ENCODE results near the gene BTBD9.
A peak's percentile ranks its signal among the peaks of the same experiment; 100 is the strongest.

The BTBD9 gene

DNA sequence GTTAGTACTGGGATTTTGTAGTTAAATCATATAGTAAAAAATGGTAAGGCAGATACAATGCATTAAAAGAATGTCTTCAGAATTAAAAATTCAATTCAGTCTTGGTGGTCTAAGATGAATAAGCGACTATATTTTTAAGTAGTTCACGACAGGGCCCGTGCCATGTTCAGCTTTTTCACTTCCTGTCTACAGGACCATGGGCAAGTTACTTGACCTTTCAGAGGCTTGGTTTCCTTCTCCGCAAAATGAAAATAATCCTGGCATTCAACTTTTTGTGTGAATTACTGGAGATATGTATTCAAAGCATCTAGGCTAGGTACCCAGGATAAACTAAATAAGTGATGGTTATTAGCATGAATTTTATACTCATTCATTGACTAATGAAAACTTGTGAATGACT is 216.0 kb downstream of the BTBD9 start:
- DNase-seq = no peak

DNA sequence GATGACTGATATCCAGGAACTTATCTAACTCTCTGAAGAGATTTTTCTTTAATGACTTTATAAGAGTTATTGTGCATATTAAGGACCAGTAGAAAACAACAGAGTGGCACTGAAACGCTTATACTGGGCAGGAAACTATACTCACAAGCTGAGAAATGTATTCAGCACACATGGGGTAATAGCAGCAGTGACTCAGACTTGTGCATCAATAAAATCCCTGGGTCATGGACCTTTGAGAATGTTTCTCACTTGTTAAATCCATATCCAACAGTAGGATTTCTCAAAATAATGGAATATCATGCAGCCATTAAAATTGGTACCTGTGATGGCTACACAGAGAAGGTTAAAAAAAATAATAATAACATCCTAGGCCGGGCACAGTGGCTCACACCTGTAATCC is 219.5 kb downstream of the BTBD9 start:
- no peak for DNase-seq

DNA sequence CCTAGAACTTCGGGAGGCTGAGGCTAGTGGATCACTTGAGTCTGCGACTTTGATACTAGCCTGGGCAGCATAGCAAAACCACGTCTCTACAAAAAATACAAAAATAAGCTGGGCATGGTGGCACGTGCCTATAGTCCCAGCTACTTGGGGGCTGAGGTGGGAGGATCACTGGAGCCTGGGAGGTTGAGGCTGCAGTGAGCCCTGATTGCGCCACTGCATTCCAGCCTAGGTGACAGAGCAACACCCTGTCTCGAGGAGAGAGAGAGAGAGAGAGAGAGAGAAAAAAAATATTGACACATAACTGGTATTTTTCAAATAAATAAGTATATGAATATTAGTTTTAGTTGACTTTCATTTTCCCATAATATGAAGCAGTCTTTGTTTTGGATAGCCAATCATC is 222.2 kb downstream of the BTBD9 start:
- no peak for DNase-seq

DNA sequence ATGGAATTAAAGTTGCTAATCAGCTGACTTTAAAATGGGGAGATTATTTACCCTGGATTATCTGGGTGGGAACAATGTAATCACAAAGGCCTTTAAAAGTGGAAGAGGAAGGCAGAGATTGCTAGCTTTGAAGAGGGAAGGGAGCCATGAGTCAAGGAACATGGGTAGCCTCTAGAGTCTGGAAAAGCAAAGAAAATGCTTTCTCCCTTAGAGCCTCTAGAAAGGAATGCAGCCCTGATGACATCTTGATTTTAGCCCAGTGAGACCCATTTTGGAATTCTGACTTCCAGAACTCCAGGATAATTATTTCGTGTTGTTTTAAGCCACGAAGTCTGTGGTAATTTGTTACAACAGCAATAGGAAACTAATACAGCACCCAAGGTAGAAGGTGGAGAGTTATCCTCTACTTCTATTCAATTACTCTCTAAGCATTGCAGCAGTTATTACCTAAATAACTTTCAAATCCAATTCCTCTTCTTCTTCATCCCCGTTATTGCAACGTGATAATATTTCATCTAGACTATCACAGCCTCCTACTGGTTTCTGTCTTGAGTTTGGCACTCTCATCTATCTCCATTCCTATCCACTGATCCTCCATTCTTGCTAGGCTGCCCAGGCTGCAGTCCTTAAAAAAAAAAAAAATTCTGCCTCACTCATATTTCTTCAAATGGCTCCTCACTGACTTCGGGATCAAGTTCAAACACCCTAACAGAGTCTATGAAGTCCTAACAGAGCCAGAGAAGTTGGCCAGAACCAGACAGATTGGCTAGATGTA is 224.3 kb downstream of the BTBD9 start:
- no peak for DNase-seq

DNA sequence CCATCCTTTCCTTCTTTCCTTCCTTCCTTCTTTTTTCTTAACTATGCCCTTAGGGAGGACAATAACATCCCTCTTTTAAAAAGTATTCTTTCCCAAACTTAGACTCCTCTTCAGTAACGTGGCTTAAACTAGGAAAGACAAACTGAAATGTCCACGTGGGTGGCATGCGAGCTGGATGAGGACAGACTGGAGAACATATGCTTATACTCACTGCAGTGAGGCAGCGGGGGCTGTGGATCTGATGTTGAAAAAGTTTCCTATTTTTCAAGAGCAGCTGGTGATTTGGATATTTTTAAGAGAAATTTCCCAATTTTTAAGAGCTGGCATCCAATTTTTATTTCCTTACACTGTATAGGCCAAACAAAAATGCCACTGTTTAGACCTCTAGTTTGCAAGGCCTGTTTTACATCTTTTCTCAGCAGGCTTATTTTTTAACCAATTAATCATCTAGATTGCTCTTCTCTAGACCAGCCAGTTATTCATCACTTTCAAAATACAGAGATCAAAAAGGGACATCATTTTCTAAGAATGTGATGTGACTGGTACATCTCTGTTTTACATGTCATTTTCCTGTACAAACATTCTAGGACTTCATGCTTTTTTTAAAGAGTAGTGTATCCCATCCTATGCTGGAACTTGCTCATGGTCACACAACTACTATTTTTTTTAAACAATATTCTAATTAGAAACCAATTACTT is 226.5 kb downstream of the BTBD9 start:
- peak; percentile 72 to 78 for DNase-seq

GRCh38 chr6:38407192-38407591 is 232.5 kb downstream of the BTBD9 start:
- no peak for DNase-seq

- no peak for DNase-seq
Observed at GRCh38 chr6:38406096-38406495, 233.6 kb downstream of the BTBD9 start.

DNA sequence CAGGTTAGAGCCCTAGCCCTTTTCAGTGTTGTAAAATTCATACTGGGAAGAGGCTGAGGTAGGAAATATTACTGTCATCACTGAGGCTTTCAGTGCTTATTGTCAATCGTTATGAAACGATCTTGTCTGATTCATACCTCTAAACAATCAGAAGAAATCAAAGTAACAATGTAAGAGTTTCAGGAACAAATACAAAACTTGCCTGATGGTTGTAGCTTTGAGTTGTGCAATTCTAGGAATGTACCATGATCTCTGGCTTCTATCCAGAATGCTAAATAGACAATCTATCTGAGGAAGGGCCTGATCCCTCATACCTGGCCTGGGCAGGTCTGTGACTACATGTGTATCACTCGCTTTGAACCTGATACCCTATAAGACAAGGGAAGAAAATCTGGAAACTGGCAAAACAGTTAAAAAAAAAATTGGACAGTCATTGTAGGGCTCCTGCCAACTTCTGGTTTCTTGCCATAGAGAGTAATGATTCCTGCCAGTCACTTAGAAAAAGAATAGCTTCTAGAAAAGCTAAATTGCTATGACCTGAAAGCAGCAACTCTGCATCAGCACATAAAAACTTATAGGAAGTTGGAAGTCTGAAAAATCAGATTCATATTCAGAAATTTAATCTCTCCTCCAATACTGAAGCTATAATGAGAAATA is 234.7 kb downstream of the BTBD9 start:
- no peak for DNase-seq

DNA sequence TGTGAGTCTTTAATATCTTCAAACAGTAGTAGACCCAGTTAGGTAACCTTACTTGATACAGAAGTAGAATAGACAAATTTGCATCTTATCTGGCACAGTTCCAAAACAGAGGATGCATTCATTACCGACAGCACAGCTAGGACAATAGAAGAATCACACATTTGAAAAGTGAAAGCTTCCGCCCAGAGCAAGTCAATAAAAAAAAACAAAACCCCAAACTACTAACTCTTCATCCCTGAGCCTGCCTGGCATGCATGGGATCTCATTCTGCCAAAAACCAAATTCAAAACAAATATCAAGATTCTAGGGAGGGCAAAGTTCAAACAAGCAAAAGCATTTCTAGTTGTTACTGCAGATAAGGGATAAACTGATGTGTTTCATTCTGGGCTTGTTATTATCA is 235.4 kb downstream of the BTBD9 start:
- peak; percentile 81 to 86 for DNase-seq

- peak; percentile 10 to 29 for DNase-seq
Observed at GRCh38 chr6:38403548-38403947, 236.2 kb downstream of the BTBD9 start.

DNA sequence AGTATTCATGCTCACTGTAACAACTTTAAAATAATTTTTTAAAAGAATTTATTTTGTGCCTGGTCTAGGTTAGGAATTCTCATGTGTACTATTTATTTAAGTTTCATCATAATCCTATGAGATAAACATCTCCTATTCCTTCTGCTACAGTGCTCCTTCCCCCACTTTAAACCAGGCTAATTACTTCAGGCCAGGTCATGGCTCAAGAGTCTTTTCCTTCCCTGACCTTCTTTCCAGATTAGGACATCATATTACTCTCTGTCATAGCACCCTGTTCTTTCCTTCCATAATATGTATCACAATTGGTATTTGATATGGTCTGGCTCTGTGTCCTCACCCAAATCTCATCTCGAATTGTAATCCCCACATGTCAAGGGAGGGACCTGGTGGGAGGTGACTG is 239.0 kb downstream of the BTBD9 start:
- no peak for DNase-seq

GRCh38 chr6:38400101-38400500 is 239.6 kb downstream of the BTBD9 start:
- no peak for DNase-seq

- no peak for DNase-seq
Observed at GRCh38 chr6:38396209-38396608, 243.5 kb downstream of the BTBD9 start.

DNA sequence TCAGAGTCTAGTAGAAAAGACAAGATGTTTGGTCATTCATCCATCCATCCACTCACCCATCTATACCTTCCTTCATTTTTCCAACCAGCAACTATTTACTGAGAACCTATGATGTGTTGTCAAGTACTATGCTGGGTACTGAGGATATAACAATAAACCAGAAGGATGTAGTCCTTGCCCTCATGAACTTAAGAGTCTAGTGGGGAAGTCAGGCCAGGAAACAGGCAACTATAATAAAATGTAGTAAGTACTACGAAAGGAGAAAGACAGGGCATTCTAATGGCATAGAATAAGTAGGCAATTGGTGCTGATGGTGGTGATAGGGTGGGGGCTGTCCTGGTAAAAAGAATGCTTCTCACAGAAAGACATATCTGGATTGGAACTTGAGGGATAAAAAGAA is 245.7 kb downstream of the BTBD9 start:
- DNase-seq = no peak

- DNase-seq = no peak
Observed at GRCh38 chr6:38391626-38392579, 247.8 kb downstream of the BTBD9 start.

DNA sequence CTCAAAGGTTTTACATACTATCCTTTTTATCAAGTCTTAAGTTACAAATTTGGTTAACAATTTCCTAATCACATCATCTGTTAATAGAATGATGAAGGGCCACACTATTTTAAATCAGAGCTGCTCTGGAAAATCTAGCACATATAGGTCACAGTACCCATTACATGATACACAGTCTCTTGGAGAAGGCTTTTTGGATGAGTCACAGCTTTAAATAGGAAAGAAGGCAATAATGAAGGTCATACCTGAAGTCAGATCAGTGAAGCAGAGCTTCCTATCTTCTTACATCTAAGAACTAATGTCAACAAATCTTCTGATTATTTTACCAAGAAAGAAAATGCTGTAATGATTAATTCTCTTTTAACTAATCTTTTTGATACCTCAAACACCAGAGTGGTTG is 248.5 kb downstream of the BTBD9 start:
- no peak for DNase-seq

GRCh38 chr6:38389875-38390274 is 249.9 kb downstream of the BTBD9 start:
- DNase-seq = no peak

- no peak for DNase-seq
Observed at GRCh38 chr6:38387971-38388370, 251.8 kb downstream of the BTBD9 start.

DNA sequence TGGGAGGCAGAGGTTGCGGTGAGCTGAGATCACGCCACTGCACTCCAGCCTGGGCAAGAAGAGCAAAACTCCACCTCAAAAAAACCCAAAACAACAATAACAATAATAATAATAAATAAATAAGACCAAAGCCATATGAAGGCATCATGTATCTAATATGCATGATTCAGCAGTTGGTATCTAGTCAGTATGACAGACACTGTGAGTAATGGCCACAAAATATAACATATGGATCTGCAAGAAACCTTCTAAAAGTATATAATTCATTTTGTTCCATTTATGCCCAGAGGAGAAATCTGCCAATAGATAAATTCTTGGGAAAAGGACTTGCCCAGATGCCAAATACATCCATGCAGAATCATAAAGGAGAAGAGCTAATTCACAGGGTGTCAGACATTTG is 252.3 kb downstream of the BTBD9 start:
- DNase-seq = no peak

- no peak for DNase-seq
Observed at GRCh38 chr6:38378801-38379200, 260.9 kb downstream of the BTBD9 start.

DNA sequence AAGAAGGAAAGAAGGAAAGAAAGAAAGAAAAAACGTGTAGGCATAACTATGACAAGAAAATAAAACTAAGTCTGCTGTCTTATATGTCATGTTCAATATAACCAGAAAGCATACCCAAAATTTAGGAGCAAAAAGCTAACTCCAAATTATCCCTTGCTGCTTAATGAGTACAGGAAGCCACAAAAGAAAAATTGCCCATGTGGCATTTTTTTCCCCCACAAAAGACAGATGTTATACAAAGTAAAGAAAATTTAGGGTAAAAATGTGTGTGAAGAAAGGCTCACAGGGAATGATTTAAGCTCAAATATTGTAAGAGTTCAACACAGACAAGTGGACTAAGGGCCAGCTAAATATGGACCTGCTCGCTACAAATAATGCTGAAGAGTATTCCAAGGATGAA is 263.8 kb downstream of the BTBD9 start:
- DNase-seq = no peak

GRCh38 chr6:38375341-38375740 is 264.4 kb downstream of the BTBD9 start:
- DNase-seq = no peak

DNA sequence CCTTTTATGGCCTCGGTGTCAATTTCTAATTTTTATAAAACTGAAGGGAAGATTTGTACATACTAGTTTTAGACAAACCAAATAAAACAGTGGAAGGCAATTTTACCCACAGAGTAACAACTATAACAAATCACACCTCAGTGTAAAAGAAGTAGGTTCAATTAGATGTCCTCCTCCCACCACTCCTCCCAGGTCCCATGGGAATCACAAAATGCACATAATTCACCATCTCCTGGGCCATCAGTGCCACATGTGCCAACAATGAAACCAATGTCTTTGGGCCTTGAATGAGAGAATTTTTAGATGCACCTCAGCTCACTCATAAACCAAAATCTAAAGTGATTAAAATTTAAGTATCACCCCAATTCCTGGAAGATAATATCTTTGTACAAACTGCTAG is 267.8 kb downstream of the BTBD9 start:
- DNase-seq = no peak

Data from NCI-H526 (cell line).